ENCODE data around the gene ZNF260.

DNA sequence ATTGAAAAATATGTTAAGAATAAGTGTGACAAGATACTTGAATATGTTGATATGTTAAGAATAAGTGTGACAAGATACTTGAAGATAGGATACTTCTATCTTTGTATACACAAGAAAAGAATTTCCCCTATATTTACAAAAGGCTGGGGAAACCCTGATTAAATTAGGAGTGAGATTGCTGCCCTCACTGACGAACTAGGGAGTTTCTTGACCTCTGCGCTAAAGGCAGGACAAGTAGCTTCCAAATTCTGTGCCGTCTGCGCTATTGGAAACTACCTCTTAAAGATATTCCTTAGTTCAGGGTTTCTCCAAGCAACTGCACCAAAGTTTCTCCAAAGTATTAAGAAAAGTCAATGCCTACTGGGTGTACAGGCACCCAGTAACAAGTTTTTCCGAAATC, 730 bp downstream of the ZNF260 start:
- TF ChIP-seq POLR2AphosphoS5 (IDR thresholded peaks at IDR 0.05; ENCODE audit: low read depth, low read length) (no peak), EZH2 (IDR thresholded peaks at IDR 0.05) (no peak), JUND (IDR thresholded peaks at IDR 0.05) (no peak), SRF (IDR thresholded peaks at IDR 0.05; ENCODE audit: low read depth) (no peak), RAD21 (IDR thresholded peaks at IDR 0.05; ENCODE audit: low read depth) (no peak), EZH2phosphoT487 (IDR thresholded peaks at IDR 0.05; ENCODE audit: borderline replicate concordance) (no peak)
- TF ChIP-seq, protein P1, sequence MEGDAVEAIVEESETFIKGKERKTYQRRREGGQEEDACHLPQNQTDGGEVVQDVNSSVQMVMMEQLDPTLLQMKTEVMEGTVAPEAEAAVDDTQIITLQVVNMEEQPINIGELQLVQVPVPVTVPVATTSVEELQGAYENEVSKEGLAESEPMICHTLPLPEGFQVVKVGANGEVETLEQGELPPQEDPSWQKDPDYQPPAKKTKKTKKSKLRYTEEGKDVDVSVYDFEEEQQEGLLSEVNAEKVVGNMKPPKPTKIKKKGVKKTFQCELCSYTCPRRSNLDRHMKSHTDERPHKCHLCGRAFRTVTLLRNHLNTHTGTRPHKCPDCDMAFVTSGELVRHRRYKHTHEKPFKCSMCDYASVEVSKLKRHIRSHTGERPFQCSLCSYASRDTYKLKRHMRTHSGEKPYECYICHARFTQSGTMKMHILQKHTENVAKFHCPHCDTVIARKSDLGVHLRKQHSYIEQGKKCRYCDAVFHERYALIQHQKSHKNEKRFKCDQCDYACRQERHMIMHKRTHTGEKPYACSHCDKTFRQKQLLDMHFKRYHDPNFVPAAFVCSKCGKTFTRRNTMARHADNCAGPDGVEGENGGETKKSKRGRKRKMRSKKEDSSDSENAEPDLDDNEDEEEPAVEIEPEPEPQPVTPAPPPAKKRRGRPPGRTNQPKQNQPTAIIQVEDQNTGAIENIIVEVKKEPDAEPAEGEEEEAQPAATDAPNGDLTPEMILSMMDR (IDR thresholded peaks at IDR 0.05 in 2 of 3, conservative IDR thresholded peaks at IDR 0.05 in 1 of 3; ENCODE audit: borderline replicate concordance in 1 of 3, insufficient read depth in 1 of 3, low read depth in 2 of 3, low read length in 2 of 3) = no peak
- TF ChIP-seq, protein P2, sequence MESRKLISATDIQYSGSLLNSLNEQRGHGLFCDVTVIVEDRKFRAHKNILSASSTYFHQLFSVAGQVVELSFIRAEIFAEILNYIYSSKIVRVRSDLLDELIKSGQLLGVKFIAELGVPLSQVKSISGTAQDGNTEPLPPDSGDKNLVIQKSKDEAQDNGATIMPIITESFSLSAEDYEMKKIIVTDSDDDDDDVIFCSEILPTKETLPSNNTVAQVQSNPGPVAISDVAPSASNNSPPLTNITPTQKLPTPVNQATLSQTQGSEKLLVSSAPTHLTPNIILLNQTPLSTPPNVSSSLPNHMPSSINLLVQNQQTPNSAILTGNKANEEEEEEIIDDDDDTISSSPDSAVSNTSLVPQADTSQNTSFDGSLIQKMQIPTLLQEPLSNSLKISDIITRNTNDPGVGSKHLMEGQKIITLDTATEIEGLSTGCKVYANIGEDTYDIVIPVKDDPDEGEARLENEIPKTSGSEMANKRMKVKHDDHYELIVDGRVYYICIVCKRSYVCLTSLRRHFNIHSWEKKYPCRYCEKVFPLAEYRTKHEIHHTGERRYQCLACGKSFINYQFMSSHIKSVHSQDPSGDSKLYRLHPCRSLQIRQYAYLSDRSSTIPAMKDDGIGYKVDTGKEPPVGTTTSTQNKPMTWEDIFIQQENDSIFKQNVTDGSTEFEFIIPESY (IDR thresholded peaks at IDR 0.05; ENCODE audit: extremely low read depth, insufficient replicate concordance, low read length) = no peak
